NCI-H1930 (cell line): ENCODE data around the gene ELFN2.
"Not testable (repeated sequence)": the region's sequence is repeated elsewhere in the genome, so short reads cannot be mapped to it uniquely, and the experiment has no call there.

Experiments used
- DNase-seq, 2 experiments: peaks; one replicate each; lab custom pipeline; 2025; lab: John Stamatoyannopoulos, UW

Gene ELFN2

GRCh38 chr22:37410174-37411055 is 16.9 kb downstream of the ELFN2 start:
- no peak for DNase-seq

GRCh38 chr22:37409459-37410050 is 17.7 kb downstream of the ELFN2 start:
- no peak for DNase-seq

- no peak for DNase-seq
Observed at GRCh38 chr22:37409031-37409430, 18.2 kb downstream of the ELFN2 start.

DNA sequence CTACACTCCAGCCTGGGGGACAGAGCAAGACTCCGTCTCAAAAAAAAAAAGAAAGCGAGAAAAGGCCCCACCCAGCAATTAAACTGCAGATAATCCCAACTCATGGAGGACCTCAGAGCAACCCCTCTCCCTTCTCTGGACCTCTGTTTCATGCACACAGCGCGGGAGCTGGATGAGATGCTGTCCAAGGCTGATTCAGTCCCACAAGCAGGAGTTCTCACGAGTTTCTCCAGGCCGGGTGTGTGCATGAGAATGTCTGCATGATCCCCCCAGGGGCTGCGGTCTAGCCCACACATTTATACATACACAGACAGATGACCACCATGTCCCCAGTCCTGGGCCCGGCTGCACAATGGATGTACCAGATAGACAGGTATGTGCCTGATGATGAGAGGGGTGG is 19.4 kb downstream of the ELFN2 start:
- no peak for DNase-seq

GRCh38 chr22:37406441-37407235 is 20.6 kb downstream of the ELFN2 start:
- no peak for DNase-seq

- DNase-seq, result no peak
Observed at GRCh38 chr22:37404091-37404490, 23.2 kb downstream of the ELFN2 start.

DNA sequence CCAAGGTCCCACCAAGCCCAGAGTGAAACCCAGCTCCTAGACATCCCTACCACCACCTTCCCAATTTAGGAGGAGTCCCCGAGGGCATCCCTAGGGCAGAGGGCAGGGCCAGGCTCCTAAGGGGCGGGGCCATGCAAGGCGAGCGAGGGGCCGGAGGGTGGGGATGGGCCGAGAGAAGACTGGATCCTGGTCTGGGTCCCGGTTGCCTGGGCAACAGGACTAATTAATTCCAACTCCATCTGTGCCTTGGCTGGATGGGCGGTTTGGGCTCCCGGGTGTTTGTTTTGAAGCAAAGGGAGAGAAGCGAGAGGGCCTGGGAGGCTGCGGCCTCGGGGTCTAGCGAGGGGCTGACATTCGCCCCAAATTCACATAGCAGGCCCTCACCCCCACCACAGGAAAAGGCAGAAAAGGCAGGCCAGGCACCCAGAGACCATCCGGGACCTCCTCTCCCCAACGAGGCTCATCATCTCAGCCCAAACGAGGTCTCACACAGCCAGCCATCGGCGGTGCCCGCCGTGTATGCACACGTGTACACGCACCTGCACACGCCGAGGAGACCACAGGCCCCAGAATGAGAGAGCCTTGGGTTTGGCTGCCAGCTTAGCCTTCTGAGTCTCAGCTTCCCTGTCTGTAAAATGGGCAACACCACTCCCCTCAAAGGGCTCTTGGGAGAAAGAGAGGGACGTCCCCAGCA is 23.9 kb downstream of the ELFN2 start:
- no peak for DNase-seq

DNA sequence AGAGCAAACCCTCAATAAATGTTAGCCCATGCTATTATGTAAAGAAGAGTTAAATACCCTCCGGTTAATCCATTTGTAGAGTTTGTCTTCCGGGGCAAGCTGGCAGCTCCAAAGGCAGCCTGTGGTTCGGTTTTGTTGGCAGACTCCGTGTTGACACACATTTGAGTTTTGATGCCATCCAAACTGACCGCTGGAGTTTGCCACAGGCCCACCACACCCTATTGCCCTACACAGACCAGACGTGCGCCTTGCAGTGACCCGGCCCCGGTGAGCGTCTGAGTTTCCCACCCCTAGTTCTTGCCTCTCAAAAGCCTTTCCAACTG is 25.1 kb downstream of the ELFN2 start:
- no peak for DNase-seq

DNA sequence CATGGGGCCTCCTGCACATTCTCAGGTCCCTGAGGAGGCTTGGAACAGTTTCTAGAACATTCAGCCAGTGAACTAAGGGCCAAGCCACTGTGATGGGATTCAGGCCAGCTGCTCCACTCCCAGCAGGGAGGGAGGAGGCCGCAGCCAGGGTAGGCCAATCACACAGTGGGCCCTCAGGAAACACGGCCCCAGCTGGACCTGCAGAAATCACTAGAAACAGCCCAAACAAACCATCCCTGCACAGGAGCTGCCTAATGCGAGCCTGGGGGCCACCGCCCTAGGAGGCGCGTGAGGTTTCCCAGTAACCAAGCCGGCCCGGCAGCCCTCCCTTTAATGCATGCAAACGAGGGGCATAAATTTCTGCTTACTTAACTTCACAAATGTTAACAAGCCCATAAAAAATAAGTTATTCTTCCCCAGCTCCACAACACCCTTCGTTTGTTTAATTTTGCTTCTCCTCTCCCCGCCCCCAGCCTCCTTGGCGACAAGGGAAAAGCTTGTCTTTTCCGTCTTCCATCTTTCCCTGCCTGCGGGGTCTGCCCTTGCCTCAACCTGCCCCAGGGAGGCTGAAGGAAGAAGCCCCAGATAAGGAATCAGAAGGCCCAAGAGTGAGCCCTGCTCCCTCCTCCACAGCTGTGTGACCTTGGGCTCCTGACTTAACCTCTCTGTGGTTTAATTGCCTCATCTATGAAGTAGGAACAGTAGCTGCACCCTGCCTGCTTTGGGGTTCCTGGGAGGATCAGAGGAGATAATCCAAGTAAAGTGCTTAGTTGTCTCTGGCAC is 25.7 kb downstream of the ELFN2 start:
- no peak for DNase-seq

DNA sequence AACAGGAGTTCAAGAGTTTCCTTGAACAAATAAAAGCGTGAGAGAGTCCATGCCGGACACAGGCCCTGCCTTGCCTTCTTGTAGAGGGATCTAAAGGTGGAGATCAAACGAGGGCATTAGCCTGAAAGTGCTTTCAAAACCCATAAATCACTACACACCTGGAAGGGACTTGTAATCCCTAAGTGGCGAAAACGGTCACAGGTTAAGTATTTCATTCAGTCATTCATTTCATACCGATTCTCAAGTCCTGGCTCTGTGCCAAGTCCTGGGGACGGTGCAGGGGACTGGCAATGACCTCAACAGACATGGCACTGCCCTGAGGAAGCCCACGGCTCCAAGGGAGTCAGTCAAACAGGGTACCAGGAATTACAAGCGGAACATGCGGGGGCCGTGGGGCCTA is 26.6 kb downstream of the ELFN2 start:
- DNase-seq, result no peak

- not testable (repeated sequence) for DNase-seq
Observed at GRCh38 chr22:37399457-37399856, 27.8 kb downstream of the ELFN2 start.

DNA sequence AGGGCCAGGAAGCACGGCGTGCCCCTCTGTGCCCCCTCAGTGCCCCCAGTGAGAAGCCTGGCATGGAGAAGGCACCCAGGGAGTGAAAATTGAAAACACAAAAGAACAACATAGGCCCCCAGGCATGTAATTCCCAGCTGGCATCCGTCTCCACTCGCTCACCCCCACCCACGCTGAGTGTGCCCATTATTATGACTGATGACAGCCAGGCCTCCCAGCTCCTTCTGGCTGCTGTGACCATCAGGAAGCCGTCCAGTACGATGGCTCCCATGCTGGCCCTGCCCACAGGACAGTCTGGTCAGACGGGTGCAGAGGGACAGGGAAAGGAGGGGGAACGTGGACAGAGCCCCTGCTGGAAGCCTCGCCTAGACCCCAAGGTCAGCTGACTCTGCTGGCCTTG is 30.1 kb downstream of the ELFN2 start:
- DNase-seq, result no peak

- DNase-seq, result no peak
Observed at GRCh38 chr22:37396488-37397084, 30.7 kb downstream of the ELFN2 start.

DNA sequence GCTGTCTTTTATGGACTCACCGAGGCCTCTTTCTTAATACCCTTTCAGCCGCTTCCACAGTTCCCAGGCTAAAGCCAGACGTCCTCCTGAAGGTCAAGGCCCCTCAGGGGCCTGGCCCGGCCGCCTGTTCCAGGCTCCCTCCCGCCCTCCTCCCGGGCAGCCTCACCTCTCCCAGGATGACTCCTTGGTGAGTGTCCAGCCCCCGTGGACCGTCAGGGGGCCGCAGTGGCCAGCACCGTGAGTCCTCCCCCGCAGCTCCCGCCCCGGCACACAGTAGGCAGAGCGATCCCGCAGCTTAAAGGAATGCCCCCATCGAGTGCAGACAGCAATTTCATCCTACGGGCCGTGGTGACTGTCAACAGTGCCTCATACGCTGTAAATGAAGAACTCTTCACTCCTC is 32.9 kb downstream of the ELFN2 start:
- no peak for DNase-seq

DNA sequence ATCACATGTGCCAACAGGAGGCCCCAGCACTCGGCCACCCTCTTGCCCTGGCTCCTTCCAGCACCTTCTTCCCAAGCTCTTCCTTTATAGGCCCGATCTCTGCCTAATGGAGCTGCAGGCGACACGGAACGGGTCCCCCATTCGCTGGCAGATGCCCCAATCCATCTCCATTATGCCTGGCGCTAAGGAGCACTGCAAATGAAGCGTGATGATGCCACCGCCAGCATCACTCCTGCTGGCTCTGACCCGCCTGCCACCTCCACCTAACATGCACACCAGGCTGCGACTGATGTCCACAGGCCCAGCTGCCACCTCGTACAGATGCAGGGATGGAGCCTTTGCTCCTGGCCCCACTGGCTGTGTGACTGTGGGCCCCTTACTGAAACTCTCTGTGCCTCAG is 33.5 kb downstream of the ELFN2 start:
- DNase-seq, result no peak

DNA sequence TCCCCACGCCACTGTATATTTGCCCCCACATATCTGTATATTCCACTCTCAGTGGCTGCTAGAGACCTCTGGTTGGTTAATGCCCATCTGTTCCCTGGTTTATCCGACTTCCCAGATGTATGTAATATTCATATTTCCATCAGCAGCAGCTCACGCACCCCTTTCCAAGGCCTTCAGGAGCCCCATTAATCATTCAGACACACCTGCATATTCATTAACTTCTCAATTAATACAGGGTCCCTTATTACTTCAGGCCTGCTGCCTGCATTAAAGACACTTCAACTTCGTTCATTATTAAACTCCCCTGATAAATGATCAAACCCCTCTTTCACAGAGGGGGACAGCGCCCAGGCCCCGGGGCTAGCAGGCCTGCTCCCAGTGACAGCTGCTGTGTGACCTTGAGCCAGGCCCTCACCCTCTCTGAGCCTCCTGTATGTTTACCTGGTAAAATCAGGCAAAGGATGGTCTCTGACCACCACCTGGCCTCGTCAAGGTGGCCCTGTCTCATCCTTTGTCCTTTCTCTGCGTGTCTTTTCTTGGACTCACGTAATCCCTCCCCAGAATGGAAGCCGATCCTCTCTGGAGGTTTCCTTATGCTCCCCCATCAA is 34.5 kb downstream of the ELFN2 start:
- DNase-seq, result no peak

- no peak for DNase-seq
Observed at GRCh38 chr22:37391702-37392101, 35.6 kb downstream of the ELFN2 start.

GRCh38 chr22:37390075-37390474 is 37.2 kb downstream of the ELFN2 start:
- no peak for DNase-seq

GRCh38 chr22:37388538-37388937 is 38.7 kb downstream of the ELFN2 start:
- DNase-seq, result no peak

DNA sequence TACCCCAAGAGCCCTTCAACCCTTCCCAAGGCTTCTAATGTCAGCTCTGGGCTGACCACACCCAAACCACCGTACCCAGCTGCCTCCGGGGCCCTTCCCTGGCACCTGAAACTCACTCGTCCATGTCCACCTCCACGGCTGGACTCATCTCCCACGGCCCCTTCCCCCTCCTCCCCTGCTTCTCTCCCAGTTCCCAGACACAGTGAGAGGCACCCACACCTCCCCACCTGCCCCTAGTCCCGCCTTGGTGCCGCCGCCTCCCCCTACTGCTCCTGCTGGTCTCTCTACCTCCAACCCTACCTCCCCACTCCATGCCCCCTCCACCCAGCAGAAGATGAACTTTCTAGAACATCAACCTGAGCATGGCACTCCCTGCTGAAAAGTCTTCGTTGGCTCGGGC is 39.5 kb downstream of the ELFN2 start:
- DNase-seq, result no peak

GRCh38 chr22:37386441-37386840 is 40.8 kb downstream of the ELFN2 start:
- DNase-seq, result no peak
